CD4-positive, alpha-beta T cell treated with Interleukin-15 for 4 hours (primary cell): Measurements from ENCODE around the gene C6orf132.

Experiments
- DNase-seq: peaks from one replicate; pipeline ENCODE4 v3.0.0-alpha.2; 2020; ENCODE audit warnings: low spot score

Gene C6orf132

DNA sequence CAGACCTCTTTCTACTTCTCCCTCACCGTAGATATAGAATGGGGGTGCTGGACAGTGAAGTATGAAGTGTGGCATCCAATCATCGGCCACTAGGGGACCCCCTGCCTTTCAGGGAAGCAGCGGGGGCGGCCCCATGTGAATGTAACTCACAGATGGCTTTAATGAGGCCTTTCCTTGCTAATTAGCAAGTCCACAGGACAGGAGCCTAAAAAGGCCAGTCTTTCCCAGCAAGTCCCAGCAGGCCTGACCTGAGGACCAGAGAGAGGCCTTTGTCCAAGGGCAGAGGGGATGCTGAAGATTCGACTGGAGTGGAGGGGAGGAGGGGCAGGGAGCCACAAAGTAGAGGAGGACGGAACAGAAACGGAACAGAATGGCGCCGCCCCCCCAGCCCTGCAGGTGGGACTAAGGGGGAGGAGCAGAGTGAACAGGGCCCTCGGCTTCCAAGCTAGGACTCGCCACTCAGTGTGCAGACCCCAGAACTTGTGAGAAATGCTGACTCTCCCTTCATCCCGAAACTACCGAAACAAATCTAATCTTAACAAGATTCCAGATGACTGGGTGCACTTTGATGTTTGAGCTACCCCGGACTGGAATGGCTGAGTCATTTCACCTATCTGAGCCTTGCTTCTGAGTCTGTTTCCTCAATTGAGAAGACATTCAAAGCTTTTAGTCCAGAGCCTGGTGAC lies 5.8 kb downstream of the C6orf132 start:
- DNase-seq: no peak

- no peak for DNase-seq
These were observed 6.7 kb downstream of the C6orf132 start for GRCh38 chr6:42135722-42136121.

DNA sequence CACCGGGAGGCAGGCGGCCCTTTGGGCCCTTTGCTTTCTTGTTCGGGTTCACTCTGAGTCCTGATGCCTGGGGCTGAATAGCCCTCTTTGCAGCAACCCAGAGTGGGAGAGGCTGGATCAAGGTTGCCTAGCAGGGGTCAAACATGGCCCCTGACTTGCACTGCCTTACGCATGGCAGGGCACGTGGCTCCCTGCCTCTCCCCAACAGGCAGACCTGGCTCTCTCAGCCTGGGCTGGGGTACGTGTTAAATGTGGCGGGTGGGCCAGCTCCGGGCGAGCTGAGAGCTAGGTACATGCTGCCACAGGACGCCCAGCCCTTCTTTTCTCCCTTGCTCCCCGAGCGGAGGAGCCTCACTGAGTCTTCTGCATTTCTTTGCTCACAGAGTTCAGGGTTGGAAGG lies 7.3 kb downstream of the C6orf132 start:
- DNase-seq: no peak

DNA sequence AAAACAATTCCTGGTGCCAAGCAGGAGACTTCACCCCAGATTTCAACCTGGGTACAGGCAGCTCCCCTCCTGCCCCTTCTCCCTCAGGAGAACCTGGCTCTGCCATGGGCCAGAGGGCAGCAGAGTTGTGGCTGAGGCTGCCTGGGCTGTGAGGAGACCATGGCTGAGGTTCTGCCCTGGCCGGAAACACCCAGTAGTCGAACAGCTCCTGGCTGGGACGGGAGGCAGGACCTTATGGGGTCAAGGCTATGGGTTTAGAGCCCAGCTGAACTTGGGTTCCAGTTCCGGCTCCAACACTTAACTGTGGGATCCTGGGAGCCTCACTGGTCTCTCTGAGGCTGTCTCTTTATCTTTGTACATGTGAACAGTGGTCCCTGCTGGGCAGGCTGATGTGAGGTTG lies 8.5 kb downstream of the C6orf132 start:
- DNase-seq: no peak

DNA sequence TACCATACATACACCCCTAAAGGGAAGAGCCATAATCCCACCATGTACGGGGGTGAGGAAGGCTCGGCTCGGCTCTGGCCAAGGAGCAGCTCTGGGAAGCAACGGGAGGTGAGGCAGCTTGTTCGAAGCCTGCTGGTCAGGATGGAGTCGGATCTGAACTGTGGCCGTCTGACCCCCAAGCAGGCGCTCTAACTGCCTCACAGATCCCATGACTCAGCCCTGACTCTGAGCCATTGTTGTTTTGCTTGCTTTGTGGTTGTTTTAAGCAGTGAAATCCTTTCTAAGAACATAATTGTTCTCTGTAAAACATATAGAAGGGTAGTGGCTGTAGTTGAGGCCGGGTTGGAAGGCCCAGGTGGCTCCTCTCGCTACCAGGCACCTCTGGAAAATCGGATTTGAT lies 10.9 kb downstream of the C6orf132 start:
- DNase-seq: no peak

DNA sequence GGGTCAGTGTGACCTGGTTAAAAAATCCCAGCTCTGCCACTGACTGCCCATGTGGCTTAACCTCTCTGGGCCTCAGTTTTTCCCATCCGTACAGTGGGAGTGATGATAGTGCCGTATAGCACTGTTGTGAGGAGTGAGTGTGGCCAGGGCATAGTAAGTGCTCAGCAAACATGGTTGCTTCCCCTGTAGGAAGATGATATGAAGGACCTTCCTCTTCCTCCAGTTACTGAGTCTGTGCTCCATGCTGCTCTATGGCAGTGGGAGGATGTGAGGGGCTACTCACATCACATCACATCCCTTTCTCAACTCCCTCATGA lies 13.1 kb downstream of the C6orf132 start:
- DNase-seq: no peak

DNA sequence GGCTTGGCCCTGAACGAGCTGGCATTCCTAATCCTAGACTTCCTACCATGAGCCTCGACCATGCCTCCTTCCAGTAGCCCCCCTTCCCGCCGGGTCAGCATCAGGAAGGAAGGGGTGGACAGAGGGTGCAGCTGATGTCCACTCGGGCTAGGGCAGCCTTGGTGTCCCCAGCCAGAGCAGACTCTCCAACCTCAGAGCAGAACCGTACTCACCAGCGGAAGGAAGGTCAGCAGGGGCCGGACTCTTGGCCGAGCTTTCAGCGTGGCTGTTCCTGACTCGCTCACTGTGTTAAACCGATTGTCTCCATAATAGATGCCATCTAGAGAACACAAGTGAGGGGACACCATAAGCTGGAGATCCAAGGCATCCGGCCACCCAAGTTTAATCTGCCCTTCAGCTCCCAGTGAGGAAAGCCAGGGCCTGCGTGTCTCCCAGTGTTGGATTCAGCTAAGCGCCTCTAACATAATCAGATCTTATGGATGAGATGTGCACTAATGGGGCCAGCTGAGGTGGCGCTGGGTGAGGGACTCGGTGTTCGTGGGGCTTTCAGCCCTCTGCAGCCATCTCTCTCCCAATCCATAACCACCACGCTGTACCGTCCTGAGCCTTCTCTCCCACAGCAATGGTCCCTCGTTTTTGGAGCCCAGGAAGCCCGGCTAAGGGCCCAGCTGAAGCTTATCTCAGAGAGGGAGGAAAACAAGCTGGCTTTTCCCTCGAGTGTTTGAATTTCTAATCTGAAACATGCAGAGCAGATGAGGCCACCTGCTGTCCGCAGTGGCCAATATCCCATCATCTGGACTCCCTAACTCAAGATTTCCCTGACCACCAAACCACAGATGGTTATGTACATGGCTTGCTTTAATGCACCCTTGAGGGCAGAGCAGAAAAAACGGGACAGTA lies 13.7 kb downstream of the C6orf132 start:
- no peak for DNase-seq

GRCh38 chr6:42125663-42126062 lies 16.8 kb downstream of the C6orf132 start:
- DNase-seq: no peak

- DNase-seq: no peak
These were observed 17.2 kb downstream of the C6orf132 start for GRCh38 chr6:42125231-42125630.

DNA sequence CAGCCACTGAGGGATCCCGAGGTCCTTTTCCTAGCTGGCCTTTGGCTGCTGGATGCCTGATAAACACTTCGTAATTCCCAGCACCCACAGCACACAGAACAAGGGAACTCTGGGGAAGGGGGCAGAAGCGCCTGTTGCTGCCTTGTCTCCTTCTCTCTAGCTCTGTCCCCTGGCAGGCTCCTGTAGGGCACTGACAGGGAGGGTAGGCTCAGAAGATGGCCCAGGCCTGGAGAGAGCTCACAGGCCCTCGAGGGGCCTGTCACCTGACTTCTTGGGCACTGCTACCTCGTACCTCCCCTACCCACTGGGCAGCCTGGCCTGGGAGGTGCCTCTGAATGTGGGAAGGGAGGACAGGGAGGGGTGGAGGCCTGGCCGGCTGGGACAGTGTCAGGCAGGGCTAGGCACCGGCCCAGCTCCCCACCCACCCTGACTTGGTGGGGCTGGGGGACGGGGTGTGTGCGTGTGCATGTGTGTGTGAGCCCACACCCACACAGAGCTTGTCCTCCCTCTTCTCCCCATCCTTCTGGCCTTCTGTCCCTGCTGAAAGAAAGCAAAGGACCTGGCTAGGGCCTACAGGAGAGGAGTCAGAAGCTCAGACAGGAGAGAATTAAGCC lies 18.1 kb downstream of the C6orf132 start:
- no peak for DNase-seq

GRCh38 chr6:42123379-42124103 lies 18.9 kb downstream of the C6orf132 start:
- DNase-seq: no peak

DNA sequence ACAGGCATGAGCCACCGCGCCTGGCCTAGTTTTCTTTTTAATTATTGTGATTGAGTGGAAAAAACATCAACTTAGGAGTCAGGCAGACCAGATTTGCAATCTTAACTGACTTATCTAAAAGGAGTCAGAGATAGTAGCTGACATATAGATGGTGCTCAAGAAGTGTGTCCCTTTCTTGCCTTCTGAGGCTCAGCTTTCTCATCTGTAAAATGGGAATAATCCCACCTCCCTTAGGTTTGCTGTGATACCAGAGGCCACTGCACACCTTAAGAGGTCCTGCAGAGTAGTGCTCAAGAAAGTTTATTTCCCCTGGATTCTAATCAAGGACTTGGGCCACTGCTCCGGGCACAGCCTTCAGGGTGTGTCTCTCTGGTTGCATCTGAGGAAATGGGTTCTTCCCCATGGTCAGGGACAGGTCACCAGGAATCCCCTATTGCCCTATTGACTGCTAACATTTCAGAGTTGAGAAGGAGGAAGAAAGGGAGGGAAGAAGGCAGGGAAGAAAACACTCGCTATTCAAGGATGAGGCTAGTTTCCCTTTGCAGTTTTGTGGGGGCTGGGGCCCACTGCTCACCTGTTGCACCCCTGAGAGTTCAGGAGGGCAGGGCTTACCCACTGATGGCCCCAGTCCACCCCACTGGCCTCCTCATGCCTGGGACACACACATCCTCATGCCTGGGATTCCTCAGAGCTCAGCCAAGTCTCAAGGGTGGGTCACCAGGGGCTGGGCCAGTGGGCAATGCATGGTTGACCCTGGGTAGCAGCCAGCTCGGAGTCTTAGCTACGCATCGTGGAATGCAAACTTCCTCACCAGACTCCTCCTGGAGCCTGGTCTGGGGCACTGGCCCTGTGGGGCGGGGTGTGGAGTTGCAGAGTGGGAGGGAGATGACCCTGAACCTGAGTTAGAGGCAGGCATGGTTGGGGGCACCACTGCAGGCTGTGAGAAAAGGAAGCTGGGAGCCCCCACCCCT lies 21.2 kb downstream of the C6orf132 start:
- DNase-seq: no peak

- DNase-seq: no peak
These were observed 24.0 kb downstream of the C6orf132 start for GRCh38 chr6:42118162-42119001.

DNA sequence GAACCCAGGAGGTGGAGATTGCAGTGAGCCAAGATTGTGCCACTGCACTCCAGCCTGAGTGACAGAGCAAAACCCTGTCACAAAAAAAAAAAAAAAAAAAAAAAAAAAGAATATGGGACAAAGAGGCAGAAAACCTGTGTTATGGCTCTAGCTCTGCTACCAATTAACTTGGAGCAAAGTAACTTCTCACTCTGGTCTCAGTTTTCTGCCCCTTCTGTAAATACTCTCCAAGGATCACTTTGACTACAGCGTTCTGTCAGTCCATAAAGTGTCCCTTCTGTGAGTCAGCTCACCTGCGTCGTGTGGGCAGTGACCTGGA lies 24.6 kb downstream of the C6orf132 start:
- no peak for DNase-seq

- no peak for DNase-seq
These were observed 28.3 kb downstream of the C6orf132 start for GRCh38 chr6:42113936-42114636.

- no peak for DNase-seq
These were observed 30.1 kb downstream of the C6orf132 start for GRCh38 chr6:42112351-42112750.

GRCh38 chr6:42110683-42111082 lies 31.7 kb downstream of the C6orf132 start:
- no peak for DNase-seq

- no peak for DNase-seq
These were observed 34.3 kb downstream of the C6orf132 start for GRCh38 chr6:42108071-42108470.

GRCh38 chr6:42106112-42107023 lies 36.1 kb downstream of the C6orf132 start:
- no peak for DNase-seq
